GM19452 (cell line): ENCODE results near the gene ZNF561.
"Not testable (repeated sequence)": the region's sequence is repeated elsewhere in the genome, so short reads cannot be mapped to it uniquely, and the experiment has no call there.

ENCODE experiments used
- ATAC-seq: cut with Tn5 transposase; IDR thresholded peaks from one replicate; pipeline ENCODE4 v1.9.1; 2021; ENCODE audit not compliant: unreplicated experiment

ZNF561 gene

DNA sequence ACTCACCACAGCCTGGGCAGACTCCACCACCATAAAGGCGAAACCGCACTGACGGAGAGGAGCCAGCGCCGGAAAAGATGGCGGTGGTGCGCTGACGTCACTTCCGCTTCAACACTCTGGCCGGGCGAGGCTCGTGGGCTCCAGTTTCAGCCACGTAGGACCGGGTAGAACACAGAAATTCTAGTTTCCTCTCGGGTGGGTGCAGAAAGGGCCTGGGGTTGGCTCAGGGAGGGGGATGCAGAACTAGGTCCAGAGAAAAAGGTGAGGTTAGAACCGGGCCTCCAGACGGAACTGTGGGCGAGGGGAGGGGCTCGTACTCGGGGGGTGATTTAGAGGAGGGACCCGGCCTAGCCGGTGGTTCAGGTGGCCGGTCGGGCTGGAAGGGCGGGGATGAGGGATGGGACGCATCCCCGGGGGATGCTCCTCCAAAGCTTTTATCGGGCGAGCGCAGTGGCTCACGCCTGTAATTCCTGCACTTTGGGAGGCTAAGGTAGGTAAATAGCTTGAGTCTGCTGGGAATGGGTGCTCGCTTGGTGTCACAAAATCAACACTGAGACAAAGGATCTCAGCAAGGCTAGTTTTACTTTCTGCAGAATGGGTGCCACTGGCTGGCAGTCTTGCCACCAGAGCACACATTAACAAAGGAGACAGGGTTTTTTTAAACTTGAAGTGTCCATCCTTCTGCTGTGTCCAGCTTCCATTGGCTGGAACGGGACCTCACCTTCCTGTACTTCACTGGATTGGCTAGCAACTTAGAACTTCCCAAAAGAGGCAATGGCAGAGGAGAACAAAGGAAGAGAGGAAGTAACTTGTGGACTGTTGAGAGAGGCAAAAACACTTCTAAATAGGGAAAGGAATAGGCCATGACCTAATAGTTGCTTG lies at the start of gene ZNF561:
TSS of gene ZNF561 (minus strand) at position 77 of the 882 bp plus-strand sequence. CDS start 1,776 bp downstream, outside the sequence.
- peak; percentile 77 for ATAC-seq

DNA sequence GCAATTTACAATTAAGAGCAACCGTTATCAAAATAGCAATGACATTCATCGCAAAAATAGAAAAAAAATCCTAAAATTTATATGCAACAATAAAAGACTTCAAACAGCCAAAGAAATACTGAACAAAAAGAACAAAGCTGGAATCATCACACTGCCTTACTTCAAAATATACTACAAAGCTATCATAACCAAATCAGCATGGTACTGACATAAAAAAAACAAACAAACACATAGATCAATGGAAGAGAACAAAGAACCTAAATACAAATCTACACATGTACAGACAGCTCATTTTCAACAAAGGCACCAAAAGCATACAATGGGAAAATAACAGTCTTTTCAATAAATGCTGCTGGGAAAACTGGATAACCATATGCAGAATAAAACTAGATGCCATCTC lies 47.5 kb upstream of the ZNF561 start:
- no peak for ATAC-seq

DNA sequence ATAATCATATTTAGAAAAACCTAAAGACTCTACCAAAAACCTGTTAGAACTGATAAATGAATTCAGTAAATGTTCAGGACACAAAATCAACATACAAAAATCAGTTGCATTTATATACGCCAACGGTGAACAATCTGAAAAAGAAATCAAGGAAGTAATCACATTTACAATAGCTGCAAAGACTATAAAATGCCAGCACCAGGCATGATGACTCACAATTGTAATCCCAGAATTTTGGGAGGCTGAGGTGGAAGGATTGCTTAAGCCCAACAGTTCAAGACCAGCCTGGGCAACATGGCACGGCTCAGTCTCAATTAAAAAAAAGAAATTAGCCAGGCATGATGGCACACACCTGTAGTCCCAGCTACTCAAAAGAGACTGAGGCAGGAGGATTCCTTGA lies 46.9 kb upstream of the ZNF561 start:
- no peak for ATAC-seq

DNA sequence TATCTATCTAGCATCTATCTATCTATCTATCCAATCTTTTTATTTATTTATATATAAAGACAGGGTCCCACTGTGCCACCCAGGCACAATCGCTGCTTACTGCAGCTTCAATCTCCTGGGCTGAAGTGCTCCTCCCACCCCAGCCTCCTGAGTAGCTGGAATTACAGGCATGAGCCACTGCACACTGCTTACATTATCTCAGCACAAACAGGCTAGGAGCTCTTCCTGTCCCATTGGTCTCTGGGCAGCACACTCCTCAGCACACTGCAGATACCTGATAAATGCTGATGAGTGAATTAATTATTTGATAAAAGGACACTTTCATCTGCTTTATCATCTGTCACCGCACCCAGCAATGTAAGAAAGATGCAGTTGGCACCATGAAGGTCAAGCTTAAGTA lies 37.7 kb upstream of the ZNF561 start:
- no peak for ATAC-seq

DNA sequence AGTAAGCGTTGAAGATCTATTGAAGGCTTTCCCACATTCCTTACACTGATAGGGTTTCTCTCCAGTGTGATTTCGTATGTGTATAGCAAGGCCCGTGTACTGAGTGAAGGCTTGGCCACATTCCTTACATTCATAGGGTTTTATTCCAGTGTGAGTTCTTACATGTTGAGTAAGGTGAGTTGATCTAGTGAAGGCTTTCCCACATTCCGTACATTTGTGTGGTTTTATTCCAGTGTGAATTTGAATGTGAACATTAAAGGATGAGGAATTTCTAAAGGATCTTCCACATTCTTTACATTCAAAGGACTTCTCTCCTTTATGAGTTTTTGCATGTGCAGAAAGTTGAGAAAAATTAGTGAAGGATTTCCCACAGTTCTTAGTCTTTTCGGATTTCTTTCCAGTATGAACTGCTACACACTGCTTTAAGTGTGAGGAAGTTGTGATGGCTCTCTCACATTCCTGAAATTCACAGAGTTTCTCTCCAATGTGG lies 32.1 kb upstream of the ZNF561 start:
- ATAC-seq, result not testable (repeated sequence)

DNA sequence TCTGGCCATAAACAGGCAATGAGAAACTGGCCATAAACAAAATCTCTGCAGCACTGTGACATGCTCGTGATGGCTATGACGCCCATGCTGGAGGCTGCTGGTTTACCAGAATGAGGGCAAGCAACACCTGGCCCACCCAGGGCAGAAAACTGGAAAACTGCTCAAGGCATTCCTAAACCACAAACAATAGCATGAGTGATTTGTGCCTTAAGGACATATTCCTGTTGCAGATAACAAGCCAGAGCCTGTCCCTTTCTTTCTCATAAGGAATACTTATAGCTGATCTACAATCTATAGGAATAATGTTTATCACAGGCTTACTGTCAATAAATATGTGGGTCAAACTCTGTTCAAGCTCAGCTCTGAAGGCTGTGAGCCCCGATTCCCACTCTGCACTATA lies 30.4 kb upstream of the ZNF561 start:
- not testable (repeated sequence) for ATAC-seq

DNA sequence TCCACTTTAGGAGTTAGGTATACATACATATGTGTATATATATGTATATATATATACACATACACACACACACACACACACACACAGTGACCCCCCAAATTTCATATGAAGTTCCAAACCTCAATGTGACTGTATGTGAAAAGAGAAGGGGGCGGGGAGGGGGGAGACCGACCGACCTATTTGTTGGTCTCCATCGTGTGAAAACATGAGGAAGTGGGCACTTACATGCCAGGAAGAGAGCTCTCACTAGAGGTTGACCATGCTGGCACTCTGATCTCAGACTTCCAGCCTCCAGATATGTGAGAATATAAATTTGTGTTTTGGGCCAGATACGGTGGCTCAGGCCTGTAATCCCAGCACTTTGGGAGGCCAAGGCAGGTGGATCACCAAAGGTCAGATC lies 29.3 kb upstream of the ZNF561 start:
- ATAC-seq, result no peak

DNA sequence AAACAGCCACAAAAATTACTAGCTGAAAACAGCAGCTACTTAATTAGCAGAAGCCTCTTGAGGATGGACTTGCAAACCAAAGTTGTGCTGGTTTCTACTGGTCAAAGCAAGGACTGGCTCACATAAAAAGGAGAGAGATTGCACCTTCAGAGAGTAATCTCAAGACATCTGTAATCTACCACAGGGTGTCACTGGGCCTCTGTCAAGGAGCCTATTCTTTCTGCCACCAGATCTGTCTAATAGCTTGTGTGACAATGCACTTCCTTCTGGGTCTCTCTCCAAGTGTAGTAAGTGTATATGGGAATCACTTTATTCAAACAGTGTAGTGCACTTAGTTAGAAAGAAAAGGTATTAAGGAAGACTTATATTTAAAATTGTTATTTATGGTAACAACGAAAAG lies 24.4 kb upstream of the ZNF561 start:
- no peak for ATAC-seq

DNA sequence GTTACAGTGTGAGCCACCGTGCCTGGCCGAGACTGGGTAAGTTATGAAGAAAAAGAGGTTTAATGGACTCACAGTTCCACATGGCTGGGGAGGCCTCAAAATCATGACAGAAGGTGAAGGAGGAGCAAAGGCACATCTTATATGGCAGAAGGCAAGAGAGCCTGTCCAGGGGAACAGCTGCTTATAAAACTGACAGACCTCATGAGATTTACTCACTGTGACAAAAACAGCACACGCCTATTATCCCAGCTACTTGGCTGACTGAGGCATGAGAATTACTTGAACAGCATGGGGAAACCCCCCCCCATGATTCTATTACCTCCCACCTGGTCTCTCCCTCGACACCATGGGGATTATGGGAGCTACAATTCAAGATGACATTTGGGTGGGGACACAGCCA lies 23.4 kb upstream of the ZNF561 start:
- no peak for ATAC-seq

DNA sequence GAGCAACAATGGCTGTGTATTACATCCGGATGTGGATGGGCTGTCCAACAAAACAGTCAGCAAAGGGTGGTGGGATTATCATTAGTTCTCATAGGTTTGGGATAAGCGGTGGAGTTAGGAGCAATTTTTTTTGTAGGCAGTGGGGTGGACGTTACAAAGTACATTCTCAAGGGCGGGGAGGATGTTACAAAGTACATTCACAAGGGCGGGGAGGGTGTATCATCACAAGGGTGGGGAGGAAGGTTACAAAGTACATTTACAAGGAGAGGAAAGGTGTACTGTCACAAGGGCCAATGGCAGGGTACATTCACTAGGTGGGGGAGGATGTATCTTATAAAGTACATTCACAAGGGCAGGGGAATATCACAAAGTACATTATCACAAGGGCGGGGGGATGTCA lies 20.8 kb upstream of the ZNF561 start:
- ATAC-seq, result no peak

DNA sequence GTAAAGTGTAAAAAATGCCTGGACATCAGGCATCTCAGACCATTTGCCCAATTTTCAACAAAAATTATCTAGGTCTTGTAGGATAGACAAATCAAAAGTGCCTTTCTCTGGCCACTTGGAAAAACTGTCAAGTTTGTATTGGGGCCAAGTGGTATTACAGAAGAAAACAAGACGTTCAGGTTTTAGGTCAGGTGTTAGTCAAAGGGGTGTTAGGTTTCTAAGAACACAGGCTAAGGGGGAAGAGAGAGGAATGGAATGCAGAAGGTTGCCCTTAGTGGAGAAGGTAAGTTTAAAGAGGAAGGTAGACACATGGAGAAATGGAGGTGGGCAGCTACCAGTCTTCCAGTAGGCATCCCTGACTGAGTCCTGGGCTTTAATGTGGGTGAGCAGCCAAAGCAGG lies 19.9 kb upstream of the ZNF561 start:
- no peak for ATAC-seq

DNA sequence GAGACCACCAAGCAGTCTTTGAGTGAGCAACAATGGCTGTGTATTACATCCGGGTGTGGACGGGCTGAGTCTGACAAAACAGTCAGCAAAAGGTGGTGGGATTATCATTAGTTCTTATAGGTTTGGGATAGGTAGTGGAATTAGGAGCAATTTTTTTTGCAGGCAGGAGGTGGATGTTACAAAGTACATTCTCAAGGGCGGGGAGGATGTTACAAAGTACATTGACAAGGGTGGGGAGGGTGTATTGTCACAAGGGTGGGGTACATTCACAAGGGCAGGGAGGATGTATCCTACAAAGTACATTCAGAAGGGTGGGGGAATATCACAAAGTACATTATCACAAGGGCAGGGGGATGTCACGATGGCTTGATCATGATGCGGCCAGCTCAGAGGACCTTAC lies 15.0 kb upstream of the ZNF561 start:
- ATAC-seq, result no peak

DNA sequence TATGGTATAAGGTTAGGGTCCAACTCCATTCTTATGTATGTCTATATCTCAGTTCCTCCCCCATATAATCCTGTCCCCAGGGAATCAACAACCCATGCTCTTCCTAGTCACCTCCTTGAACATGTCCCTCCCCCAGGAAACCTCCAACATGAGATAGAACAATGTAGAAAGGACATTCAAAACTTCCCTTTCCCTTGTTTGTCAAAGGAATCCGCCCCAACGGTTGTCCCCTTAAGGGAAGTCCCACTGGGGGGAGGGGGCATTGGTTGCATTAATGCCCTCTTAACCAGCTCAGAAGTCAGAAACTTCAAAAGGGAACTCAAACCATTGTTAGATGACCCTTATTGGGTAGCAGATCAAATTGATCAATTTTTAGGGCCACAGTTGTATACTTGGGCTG lies 6.8 kb upstream of the ZNF561 start:
- no peak for ATAC-seq

DNA sequence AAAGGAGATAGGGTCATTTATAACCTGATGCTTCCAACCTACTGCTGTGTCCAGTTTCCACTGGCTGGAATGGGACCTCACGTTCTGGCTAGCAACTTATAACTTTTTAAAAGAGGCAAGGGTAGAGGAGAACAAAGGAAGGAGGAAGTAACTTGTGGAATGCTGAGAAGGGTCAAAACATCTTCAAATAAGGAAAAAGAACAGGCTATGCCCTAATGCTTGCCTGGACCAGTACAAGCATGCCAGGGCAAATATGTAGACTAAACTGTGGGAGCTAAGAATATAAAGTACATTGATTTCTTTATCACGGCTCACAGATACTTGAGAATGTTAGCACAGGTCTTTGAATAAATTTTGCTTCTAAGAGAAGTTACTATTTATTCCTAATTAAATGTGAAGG lies 1.5 kb upstream of the ZNF561 start:
- ATAC-seq, result no peak

DNA sequence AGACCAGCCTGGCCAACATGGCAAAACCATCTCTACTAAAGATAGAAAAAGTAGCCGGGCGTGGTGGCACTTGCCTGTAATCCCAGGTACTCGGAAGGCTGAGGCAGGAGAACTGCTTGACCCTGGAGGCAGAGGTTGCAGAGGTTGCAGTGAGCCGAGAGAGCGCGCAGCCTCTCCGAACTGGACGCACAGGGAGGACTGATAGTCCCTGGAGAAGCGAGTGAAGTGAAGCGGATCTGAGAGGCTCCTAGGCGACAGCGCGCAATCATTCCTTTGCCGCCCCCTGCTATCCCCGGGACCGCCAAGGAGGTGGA lies 233 bp downstream of the ZNF561 start:
- ATAC-seq, result no peak

DNA sequence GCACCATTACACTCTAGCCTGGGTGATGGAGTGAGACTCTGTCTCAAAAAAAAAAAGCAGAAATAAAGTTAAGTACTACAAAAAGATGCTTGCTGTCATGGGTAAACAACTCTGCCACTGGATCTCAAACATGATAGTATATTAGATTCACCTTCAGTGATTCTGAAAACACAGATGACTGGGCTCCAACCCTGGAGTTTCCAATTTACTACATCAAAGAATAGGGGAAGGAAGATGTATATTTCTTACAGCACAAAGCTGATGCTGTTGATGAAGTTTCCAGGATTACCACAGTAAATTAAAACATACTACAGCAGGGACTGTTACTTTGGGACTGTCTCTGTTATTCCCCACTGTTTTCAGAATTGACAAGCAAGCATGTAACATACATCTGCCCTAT lies 5.2 kb downstream of the ZNF561 start:
- no peak for ATAC-seq

DNA sequence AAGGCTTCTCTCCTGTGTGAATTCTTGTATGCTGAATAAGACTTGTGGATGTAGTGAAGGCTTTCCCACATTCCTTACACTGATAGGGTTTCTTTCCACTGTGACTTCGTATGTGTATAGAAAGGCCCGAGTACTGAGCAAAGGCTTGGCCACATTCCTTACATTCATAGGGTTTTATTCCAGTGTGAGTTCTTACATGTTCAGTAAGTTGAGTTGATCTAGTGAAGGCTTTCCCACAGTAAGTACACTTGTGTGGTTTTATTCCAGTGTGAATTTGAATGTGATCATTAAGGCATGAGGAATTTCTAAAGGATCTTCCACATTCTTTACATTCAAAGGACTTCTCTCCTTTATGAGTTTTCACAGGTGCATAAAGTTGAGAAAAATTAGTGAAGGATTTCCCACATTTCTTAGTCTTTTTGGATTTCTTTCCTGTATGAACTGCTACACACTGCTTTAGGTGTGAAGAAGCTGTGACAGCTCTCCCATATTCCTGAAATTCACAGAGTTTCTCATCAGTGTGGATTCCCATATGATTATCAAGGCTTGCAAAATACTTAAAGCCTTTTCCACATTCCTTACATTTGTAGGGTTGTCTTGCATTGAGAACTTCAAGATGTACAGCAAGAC lies 10.4 kb downstream of the ZNF561 start:
- ATAC-seq, result no peak

DNA sequence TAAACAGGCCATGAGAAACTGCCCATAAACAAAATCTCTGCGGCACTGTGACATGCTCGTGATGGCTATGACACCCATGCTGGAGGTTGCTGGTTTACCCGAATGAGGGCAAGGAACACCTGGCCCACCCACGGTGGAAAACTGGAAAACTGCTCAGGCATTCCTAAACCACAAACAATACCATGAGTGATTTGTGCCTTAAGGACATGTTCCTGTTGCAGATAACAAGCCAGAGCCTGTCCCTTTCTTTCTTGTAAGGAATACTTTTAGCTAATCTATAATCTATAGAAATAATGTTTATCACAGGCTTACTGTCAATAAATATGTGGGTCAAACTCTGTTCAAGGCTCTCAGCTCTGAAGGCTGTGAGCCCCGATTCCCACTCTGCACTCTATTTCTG lies 12.1 kb downstream of the ZNF561 start:
- ATAC-seq, result no peak

DNA sequence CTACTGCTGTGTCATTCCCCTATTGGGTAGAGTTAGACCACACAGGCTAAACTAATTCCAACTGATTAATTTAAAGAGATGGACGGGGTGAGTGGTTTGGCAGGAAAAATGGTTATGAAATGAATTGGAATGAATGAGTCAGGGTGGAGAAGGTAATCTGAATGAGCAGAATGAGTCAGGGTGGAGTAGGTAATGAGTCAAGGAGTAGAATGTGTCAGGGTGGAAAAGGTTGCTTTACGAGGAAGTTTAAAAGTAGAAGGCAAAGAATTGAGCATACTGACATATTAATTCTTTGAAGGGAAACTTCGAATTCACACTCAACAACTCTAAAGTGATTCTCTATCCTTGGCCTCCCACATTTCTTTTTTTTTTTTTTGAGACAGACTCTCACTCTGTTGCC lies 24.0 kb downstream of the ZNF561 start:
- no peak for ATAC-seq

DNA sequence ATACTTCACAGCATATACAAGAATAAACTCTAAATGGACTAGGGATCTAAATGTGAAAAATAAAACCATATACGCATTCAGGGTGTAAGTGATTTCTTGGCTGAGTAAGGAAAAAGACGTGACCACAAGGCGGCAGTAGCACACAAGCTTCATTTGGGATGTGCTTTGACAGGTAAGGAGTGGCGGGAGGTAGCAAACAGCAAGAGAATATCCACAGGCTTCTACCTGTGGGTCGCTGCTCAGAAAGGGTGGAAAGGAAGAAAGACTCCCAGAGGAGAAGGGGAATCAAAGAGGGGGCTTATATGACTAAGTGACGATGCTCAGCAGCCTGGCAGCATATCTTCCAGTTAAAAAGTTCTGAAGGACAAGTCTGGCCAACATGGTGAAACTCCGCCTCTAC lies 34.3 kb downstream of the ZNF561 start:
- no peak for ATAC-seq

DNA sequence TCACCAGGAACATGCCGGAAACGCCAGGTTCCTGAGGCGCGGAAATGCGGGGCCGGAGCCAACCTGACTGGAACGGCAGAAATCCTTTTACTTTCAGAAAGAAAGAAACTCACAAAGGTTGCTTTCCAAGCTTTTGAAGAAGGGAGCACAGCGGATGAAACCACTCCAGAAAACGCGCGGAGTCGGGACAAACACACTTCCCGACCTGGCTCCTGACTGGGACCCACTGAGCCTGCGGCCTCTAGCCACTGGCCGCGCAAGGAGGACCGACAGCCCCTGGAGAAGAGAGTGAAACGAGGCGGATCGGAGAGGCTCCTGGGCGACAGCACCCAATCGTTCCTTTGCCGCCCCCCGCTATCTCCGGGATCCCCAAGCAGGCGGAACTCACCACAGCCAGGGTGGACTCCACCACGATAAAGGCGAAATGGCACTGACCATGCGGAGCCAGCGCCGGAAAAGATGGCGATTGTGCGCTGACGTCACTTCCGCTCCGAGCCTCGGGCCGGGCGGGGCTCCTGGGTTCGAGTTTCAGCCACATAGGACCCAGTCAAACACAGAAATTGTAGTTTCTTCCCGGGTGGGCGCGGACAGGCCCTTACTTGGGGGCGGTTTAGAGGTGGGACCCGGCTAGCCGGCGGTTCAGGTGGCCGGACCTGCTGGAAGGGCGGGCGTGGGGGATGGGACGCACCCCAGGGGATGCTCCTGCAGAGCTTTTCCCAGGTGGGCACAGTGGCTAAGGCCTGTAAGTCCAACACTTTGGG lies 36.8 kb downstream of the ZNF561 start, which contains the start of gene ZNF121:
TSS of gene ZNF121 (minus strand) at position 432 of the 761 bp plus-strand sequence. CDS start 16,407 bp downstream, outside the sequence.
- ATAC-seq, result peak; percentile 89
